HEK293T (cell line): ENCODE data around the gene ASIC3.
A peak's percentile ranks its signal among the peaks of the same experiment; 100 is the strongest.

Experiments
- ARNT ChIP-seq: fragments of 450-650 bp; IDR thresholded peaks from 2 replicates; pipeline ENCODE4 v1.6.1; 2017; ENCODE audit warnings: mild to moderate bottlenecking
- BHLHE40 ChIP-seq: fragments of 450-650 bp; IDR thresholded peaks from 2 replicates; pipeline ENCODE4 v1.6.1; 2016; ENCODE audit warnings: mild to moderate bottlenecking, moderate library complexity, borderline replicate concordance
- CTBP1 ChIP-seq: fragments of 450-650 bp; IDR thresholded peaks from 2 replicates; pipeline ENCODE4 v1.6.1; 2016; ENCODE audit warnings: borderline replicate concordance
- ELF4 ChIP-seq: fragments of 450-650 bp; IDR thresholded peaks from 2 replicates; pipeline ENCODE4 v1.6.1; 2017; ENCODE audit warnings: antibody characterized with exemption
- FOXA1 ChIP-seq: fragments of 450-650 bp; IDR thresholded peaks from 2 replicates; pipeline ENCODE4 v1.6.1; 2016; ENCODE audit warnings: mild to moderate bottlenecking
- FOXK2 ChIP-seq: fragments of 450-650 bp; IDR thresholded peaks from 2 replicates; pipeline ENCODE4 v1.6.1; 2016; ENCODE audit warnings: mild to moderate bottlenecking
- FOXM1 ChIP-seq: fragments of 450-650 bp; IDR thresholded peaks from 2 replicates; pipeline ENCODE4 v1.6.1; 2017; ENCODE audit warnings: mild to moderate bottlenecking, borderline replicate concordance
- HDGF ChIP-seq: fragments of 450-650 bp; IDR thresholded peaks from 2 replicates; pipeline ENCODE4 v1.6.1; 2017; ENCODE audit warnings: antibody characterized with exemption, borderline replicate concordance
- LEF1 ChIP-seq: fragments of 450-650 bp; IDR thresholded peaks from 2 replicates; pipeline ENCODE4 v1.6.1; 2017; ENCODE audit warnings: mild to moderate bottlenecking, borderline replicate concordance
- NFRKB ChIP-seq: fragments of 450-650 bp; IDR thresholded peaks from 2 replicates; pipeline ENCODE4 v1.6.1; 2016; ENCODE audit warnings: mild to moderate bottlenecking, moderate library complexity
- SP1 ChIP-seq: fragments of 450-650 bp; IDR thresholded peaks from 2 replicates; pipeline ENCODE4 v1.6.1; 2017
- SUZ12 ChIP-seq: fragments of 450-650 bp; IDR thresholded peaks from 2 replicates; pipeline ENCODE4 v1.6.1; 2016; ENCODE audit warnings: mild to moderate bottlenecking

- no peak for TF ChIP-seq SUZ12
- TF ChIP-seq HDGF = peak; percentile 77; the same call in 1 of the 2 replicates
- TF ChIP-seq FOXA1 = no peak
- no peak for TF ChIP-seq ARNT
- TF ChIP-seq CTBP1 = no peak
- no peak for TF ChIP-seq FOXK2
- TF ChIP-seq BHLHE40 = no peak
- TF ChIP-seq NFRKB = no peak
- TF ChIP-seq SP1 = no peak
- TF ChIP-seq FOXM1 = no peak
- TF ChIP-seq LEF1 = no peak
- no peak for TF ChIP-seq ELF4
Measured at GRCh38 chr7:151082141-151083070, 34.1 kb downstream of the ASIC3 start.
